Colonic mucosa (tissue), 4 donors: ENCODE results near the gene SLC9A8. TPM values are rescaled to one million over a fixed set of nuclear protein-coding genes. Genes with fewer than 3 reads are reported as not detected.

Experiments
- DNase-seq: peaks from one replicate; pipeline ENCODE4 v3.0.0-alpha.2; 2020
- H3K27ac ChIP-seq: fragments of 200-600 bp; one replicate; pipeline ENCODE4 v1.8.0; 2021
- H3K27me3 ChIP-seq: fragments of 200-600 bp; one replicate; pipeline ENCODE4 v1.8.0; 2021
- H3K36me3 ChIP-seq: fragments of 200-600 bp; one replicate; pipeline ENCODE4 v1.8.0; 2021
- H3K4me1 ChIP-seq: fragments of 200-600 bp; one replicate; pipeline ENCODE4 v1.8.0; 2021; ENCODE audit warnings: mild to moderate bottlenecking
- H3K4me3 ChIP-seq: fragments of 200-600 bp; one replicate; pipeline ENCODE4 v1.8.0; 2021
- H3K9ac ChIP-seq, 2 donors: one replicate each; pipeline ENCODE4 v1.7.0; 2013; ENCODE audit warnings: control low read depth in 2 of 2, low read depth in 2 of 2, low read length in 2 of 2
- H3K9me3 ChIP-seq: fragments of 200-600 bp; one replicate; pipeline ENCODE4 v1.8.0; 2021
- intact Hi-C: fragments of 100-400 bp; cut with DNase I; formaldehyde crosslinking; loops from one replicate; pipeline ENCODE4 v1.14.1; 2022
- total RNA-seq, 2 donors: library from RNA; stranded (reverse); fragmentation: NEBNext Ultra II Directional in 1 of 2; extraction: Animal tissue kit (Norgen Biotek cat#: 25700) in 1 of 2; gene quantifications; one replicate each; pipeline ENCODE4 v1.2.1, GENCODE V29; 2021
- TF ChIP-seq, protein P1 (sequence below): fragments of 200-600 bp; IDR thresholded peaks from one replicate; pipeline ENCODE4 v1.8.0; 2022; ENCODE audit warnings: antibody characterized with exemption, mild to moderate bottlenecking
- donor health status: healthy.
- donor health status: DM: no; HTN: no; CAD: no.
- donor health status: DM: no; HTN: no; CAD: no.

Gene SLC9A8
- total RNA-seq, 2 donors from 2014 or later = 6.0 to 11.1 TPM

DNA sequence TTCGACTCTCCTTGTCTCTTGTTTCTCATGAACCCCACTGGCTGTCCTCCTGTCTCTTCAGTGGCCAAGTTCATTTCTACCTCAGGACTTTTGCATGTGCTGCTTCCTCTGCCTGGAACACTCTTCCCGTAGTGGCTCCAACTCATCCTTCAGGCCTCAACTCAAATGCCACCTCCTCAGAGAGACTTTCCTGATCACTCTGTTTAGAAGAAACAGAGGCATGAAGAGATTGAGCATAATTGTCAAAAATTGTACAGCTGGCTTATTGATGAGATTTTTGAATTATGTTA, 17.5 kb upstream of the SLC9A8 start:
- Histone ChIP-seq H3K9ac (peak overlapping the region in 1 of 2 donors; percentile 28), H3K27me3 (no peaks in the 10 kb centered on the region), H3K4me1 (peaks cover 6% of the 10 kb centered on the region), H3K36me3 (no peaks in the 10 kb centered on the region), H3K4me3 (no peak overlapping the region), H3K27ac (peak overlapping the region; percentile 87), H3K9me3 (no peaks in the 10 kb centered on the region)
- no peak for DNase-seq
- TF ChIP-seq, protein P1, sequence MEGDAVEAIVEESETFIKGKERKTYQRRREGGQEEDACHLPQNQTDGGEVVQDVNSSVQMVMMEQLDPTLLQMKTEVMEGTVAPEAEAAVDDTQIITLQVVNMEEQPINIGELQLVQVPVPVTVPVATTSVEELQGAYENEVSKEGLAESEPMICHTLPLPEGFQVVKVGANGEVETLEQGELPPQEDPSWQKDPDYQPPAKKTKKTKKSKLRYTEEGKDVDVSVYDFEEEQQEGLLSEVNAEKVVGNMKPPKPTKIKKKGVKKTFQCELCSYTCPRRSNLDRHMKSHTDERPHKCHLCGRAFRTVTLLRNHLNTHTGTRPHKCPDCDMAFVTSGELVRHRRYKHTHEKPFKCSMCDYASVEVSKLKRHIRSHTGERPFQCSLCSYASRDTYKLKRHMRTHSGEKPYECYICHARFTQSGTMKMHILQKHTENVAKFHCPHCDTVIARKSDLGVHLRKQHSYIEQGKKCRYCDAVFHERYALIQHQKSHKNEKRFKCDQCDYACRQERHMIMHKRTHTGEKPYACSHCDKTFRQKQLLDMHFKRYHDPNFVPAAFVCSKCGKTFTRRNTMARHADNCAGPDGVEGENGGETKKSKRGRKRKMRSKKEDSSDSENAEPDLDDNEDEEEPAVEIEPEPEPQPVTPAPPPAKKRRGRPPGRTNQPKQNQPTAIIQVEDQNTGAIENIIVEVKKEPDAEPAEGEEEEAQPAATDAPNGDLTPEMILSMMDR = no peak
- intact Hi-C loops = no loop called here

DNA sequence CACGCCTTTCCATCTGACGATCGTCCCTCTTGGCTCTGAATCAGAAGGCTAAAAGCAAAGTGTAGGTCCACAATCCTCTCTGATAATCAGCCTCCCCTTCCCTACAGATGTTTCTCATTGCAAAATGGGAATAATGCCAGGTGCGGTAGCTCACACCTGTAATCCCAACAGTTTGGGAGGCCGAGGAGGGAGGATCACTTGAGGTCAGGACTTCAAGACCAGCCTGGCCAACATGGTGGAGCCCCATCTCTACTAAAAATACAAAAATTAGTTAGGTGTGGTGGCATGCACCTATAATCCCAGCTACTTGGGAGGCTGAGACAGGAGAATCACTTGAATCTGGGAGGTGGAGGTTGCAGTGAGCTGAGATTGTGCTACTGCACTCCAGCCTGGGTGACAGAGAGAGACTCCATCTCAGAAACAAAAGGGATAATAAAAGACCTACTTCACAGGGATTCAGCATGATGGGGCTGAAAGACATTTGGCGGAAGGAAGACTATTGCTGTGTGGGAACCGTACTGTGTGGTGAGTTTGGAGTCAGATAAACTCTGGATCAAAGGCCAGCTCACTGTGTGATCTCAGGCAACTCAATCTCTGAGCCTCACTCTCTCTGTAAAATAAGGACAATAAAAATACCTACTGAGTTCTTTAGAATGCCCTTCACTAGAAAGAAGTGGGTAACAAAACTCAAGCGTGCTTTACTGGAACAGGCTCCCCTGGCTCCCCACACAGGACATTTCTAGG, 15.9 kb upstream of the SLC9A8 start:
- intact Hi-C loops = no loop called here
- H3K9ac ChIP-seq = peak overlapping the region in 1 of 2 donors; percentile 40
- H3K4me1 ChIP-seq = peaks cover 6% of the 10 kb centered on the region
- H3K9me3 ChIP-seq = no peaks in the 10 kb centered on the region
- H3K4me3 ChIP-seq = no peak overlapping the region
- no peak for DNase-seq
- TF ChIP-seq, protein P1 = no peak
- no peaks in the 10 kb centered on the region for H3K36me3 ChIP-seq
- H3K27ac ChIP-seq = no peak overlapping the region
- no peaks in the 10 kb centered on the region for H3K27me3 ChIP-seq

DNA sequence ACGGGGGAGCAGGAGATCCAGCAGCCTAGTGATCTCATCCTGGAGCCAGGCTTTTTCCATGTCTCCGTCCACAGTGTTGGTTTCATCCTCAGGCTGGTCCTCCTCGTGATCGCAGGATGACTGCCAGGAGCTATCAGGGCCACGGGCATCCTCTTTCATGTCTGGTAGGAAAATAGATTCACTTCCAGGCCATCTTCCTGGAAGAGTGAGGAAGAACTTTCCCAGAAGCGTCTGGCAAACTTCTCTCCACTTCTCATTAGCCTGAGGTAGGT, 15.3 kb upstream of the SLC9A8 start:
- Histone ChIP-seq H3K36me3 (no peaks in the 10 kb centered on the region), H3K9ac (peak overlapping the region in 1 of 2 donors; percentile 40), H3K4me1 (peaks cover 6% of the 10 kb centered on the region), H3K4me3 (no peak overlapping the region), H3K9me3 (no peaks in the 10 kb centered on the region), H3K27me3 (no peaks in the 10 kb centered on the region), H3K27ac (no peak overlapping the region)
- intact Hi-C loops = no loop called here
- DNase-seq = no peak
- TF ChIP-seq, protein P1 = no peak

DNA sequence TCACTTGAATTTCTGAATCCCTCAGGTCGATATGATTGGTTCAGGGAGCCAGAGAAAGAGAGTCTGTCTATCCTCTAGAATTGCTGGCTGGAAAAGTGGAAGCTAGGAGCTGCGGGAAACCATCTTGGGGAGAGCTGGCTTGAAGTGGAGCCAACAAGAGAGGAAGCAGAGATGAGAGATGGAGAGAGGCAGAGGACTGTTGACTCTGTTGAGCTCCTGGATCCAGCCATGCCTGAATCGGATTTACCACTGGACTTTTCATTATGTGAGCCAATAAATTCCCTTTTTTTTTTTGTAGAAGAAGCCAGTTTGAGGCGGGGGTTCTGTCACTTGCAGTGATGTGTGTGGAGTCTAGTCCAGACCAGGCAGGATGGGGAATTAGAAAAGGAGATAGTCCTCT, 13.9 kb upstream of the SLC9A8 start:
- DNase-seq = no peak
- Histone ChIP-seq H3K27ac (no peak overlapping the region), H3K4me1 (peaks cover 6% of the 10 kb centered on the region), H3K9me3 (no peaks in the 10 kb centered on the region), H3K27me3 (no peaks in the 10 kb centered on the region), H3K9ac (no peak overlapping the region), H3K4me3 (no peak overlapping the region), H3K36me3 (no peaks in the 10 kb centered on the region)
- TF ChIP-seq, protein P1 = no peak
- intact Hi-C loops = no loop called here

DNA sequence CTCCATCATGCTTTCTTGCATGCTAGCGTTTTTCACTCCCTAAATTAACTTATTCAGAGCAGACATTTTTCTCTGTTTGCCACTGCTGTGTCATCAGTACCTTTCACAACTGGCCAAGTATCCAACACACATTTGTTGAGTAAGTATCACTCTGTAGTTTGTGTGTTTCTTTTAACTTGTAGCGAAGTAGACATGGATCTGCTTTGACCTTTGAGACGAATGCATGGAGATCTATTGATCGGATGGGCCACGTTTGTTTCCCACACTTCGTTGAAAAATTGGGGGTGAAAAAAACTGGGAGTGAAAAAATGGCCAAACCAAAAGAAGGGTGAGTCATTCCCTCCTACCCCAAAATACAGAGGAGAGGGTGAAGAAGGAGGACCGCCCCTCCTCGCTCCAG, 12.9 kb upstream of the SLC9A8 start:
- TF ChIP-seq, protein P1 = no peak
- H3K9ac ChIP-seq = no peak overlapping the region
- no peak overlapping the region for H3K27ac ChIP-seq
- no peaks in the 10 kb centered on the region for H3K9me3 ChIP-seq
- no peak overlapping the region for H3K4me3 ChIP-seq
- intact Hi-C loops = no loop called here
- no peaks in the 10 kb centered on the region for H3K27me3 ChIP-seq
- no peak for DNase-seq
- H3K4me1 ChIP-seq = peaks cover 4% of the 10 kb centered on the region
- H3K36me3 ChIP-seq = no peaks in the 10 kb centered on the region
